Renal cortical epithelial cell (primary cell): Measurements from ENCODE around the gene DOCK9. TPM values are rescaled to one million over a fixed set of nuclear protein-coding genes. Genes with fewer than 3 reads are reported as not detected.

Experiments used
- DNase-seq: peaks from one replicate; pipeline ENCODE4 v3.0.0-alpha.2; 2011; ENCODE audit warnings: low read depth
- total RNA-seq: library from RNA; depleted of rRNA; stranded (reverse); fragments of >200 nt; gene quantifications from 2 replicates; pipeline ENCODE4 v1.2.3, GENCODE V29; 2014

The DOCK9 gene
- total RNA-seq, 1 donor from 2014 or later: 92.7 TPM

DNA sequence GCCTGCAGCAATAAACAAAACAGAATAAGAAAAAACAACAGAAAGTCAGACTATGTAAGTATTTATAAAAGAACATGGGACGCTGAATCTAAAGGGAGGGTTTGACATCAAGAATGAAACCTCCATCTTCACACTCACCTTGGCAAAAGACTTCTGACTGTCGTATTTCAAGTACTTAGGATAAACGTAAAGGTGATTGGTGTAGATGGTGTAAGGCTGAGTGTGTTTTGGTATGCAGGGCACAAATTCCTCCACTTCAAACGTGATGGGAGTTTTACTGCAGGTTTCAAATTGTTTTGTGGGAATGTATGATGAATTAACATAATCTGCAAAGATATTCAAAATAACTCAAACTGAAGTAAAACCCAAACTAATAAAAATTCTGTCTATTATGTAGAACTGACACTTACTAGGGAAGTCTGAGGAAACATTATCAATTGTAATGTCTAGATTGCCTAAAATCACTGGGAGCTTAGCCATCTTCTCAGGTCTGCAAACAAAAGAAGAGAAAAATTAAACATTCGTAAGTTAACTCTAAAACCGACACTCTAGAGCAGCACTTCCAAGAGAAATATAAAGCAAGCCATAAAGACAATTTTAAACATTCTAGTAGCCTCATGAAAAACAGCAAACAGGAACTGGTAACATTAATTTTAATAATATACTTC, 89.5 kb downstream of the DOCK9 start:
- no peak for DNase-seq

DNA sequence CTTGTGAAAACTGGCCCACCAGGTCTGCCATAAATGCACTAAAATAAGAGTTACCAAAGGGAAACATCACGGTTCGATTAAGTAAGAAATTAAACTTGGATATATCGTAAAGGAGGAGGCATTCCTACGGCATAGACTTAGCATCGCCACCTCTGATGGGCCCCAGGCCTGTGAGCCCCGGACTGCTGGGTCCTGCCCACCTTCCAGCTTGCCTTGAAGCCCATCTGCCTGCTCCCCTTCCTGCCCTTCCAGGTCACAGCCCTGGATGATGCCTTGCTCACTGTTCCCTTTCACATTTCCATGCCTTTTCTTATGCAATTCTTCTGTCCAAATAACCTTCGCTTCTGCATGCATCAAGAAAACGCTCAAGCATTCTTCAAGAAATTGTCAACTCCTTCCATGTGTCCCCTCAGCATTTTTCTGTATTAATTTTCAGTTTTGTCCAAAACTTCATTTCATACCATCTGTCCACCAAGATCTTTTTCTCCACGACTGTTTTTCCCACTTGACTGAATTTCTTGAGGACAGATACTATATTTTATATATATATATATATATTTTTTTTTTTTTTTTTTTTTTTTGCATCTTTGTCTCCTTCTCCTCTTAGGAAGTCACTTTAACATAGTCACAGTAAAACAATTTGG, 91.2 kb downstream of the DOCK9 start:
- DNase-seq: no peak

DNA sequence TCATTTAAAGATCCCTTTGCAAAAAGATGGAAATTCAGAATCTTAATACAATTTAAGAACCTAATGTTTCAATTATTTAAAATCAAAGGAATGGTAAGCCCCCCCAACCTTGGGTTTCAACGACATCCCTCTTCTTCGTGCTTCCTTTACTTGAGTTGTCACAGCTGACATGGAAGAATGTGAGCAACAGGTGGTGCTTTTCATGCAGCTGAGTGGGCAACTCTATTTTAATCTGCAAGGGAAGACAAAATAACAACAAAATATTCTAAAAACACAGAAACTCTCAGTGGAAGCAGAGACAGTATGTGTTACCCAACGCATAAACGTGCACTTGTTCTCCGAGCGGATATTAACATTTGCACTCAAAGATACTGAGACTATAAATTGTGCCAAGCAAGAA, 92.3 kb downstream of the DOCK9 start:
- no peak for DNase-seq

DNA sequence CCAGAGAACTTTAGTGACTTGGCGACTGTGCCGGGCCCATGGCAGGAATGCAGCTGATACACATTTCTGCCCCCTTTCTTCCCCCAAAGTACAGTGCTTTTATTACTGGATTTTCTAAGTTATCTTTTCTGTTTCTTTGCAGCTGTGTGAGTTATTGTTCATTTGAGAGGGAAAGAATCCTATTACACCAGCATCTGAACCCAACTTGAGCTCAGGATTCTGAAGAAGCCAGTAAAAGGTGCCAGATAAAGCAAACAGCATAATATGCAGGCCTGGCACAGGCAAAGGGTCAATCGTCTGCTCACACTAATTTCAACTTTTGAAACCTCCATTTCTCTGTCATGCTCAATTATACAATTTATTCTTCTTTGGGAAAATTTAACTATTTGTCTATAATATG, 93.9 kb downstream of the DOCK9 start:
- DNase-seq: no peak

DNA sequence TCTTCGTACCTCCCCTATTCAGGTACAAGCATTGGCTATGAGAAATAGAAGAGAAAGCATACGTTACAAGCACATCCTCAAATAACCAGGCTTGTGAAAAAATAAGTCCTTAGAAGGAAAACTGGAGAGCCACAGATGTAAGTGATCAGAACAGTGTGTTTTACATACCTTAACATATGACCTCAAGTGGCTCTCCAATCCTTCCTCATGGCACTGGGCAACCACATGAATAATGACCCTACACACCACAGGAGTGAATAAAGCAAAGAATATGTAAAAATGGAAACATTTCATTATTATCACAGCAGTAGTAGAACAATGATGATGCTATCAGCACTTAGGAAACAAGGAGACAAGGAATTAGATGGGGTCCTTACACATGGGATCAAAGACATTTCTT, 96.5 kb downstream of the DOCK9 start:
- no peak for DNase-seq

DNA sequence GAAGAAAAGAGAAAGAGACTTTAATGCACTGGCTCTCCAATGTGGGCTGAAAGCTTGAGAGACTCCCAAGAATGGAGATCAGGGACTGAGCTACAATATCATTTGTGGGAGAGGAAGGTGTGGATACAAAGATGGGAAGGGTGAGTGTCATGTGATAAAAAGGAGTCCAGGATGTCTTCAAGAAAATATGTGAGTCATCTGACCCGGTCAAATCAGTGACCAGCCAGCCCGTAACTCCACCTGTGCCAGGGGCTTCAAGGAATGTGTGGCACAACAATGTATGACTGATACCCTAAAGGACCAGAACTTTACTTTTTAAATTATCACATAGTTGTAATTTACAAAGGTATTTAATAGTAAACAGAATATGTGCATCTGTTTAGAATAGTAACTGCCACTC, 97.2 kb downstream of the DOCK9 start:
- peak; percentile 23 for DNase-seq

DNA sequence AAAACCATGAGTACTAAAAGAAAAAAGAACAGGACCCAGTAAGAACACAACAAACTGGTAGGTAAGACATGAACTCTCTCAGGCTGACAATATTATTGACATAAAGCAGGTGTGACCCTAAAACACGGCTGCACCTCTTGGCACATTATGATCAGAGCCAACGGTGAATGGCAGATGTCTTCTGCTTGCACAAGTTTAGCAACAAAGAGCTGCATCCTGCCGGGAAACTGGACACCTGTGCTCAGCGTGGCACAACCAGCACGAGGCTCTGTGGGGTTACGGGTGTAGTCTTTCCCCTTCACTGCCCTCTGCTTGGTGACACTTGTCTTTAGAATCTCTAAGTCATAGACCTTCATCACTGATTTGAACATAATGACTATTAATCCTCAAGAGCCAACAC, 97.9 kb downstream of the DOCK9 start:
- no peak for DNase-seq

DNA sequence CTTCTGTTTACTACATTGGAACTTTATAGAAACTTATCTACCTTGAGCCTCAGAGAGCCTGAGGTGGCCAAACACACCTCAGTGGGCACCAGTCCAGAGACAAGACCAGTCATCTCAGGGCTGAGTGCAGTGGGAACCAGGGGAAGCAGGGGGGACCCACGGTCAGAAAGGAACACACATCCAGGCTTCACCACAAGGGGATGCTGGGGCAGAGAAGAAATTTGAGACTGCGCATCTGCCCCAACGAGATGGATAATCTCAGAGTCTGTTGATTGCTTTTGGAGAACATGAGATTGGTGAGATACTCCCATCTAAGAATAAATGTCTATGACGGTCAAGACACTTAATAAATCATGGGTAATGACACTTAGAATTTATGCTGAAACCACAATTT, 98.7 kb downstream of the DOCK9 start:
- no peak for DNase-seq

DNA sequence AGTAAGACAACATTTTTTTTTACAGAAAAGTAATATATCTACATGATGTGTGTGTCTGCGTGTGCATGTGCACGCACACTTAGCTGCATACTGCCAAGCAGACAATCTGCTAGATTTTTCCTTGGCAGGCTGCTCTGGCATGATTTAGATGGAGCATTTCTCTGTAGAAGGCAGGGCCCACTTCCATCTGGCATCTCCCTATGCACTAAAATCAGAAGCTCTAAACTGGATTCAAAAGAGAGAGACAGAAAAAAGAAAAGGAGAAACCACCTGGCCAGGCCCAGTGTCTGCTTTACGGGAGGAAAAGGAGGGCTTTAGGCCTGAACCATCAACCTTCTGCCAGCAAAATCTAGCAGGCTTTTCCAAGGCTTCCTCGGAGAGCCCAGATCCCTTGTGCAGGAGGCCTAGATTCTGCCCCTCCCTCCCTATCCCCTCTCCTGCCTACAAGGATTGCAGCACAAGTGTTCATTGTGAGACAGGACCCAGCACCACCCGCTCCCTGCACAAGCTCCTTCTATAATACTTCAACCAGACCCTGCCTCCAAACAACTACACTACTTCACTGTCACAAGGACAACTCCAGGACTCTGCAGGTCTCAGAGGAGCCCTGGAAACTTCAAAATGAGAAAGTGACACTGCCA, 99.3 kb downstream of the DOCK9 start:
- DNase-seq: no peak

DNA sequence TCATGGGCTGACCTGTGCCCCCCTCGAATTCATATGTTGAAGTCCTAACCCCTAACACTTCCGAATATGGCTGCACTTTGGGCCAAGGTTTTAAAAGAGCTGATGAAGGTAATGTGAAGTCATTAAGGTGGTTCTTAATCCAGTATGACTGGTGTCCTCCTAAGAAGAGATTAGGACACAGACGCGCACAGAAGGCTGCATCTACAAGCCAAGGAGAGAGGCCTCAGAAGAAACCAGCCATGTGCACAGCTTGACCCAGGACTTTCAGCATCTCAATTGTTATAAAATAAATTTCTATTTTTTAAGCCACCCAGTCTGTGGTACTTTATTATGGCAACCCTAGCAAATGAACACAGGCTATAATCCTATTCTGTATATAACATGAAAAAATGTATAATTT, 99.9 kb downstream of the DOCK9 start:
- no peak for DNase-seq

DNA sequence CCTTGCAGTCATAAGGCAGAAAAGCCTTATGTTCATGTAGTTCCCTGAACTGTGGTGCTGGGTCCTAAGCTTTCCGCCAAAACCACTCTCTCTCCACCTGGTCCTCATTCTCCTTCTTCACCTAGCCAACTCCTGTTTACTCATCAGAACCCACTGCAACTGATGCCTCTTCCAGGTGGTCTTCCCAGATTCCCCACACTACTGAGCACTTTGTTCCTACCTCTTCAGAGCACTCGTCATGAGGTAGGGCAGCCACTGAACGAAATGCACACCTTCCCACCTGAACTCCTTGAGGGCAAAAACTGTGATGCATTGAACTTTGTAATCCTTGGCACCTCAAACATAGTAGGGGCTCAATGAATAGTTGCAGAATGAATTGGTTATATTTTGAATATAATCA, 100.4 kb downstream of the DOCK9 start:
- DNase-seq: no peak

DNA sequence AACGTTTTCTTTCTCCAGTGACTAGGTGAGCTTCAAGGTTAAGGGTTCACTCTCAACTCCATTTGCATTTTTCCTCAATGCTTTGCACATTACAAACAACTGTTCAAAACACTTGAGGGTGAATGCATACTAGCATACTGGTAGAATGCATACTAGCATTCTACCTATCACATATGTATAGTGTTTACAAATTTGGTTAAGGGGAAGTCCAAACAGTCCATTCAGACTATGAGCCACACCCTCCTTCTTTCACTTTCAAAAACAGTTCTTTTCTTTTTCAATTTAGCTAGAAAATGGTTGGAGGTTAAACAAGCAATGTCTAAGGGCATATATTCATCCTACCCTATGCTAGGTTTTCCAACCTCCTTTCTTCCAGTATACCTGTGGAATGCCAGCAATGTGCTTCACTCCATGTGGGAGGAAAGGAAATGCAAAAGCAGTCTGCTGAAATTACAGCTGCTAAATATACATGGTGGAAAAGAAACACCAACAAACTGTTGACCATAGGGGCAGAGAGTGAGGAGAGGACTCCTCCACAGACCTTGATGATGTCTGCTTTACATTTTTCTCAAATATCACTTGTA, 102.6 kb downstream of the DOCK9 start:
- DNase-seq: peak; percentile 22

DNA sequence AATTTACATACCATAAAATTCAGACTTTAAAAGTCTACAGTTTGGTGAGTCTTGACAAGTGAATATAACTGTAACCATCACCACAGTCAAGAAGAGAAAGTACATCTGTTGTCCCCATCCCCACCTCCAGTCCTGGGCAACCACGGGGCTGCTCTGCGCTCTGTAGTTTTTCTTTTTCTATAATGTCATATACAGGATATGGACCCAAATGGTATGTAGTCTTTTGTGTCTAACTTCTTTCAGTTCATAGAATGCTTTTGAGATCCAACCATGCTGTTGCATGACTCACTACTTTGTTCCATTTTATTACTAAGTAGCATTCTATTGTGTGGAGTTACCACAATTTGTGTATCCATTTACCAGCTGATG, 103.9 kb downstream of the DOCK9 start:
- DNase-seq: peak; percentile 26

DNA sequence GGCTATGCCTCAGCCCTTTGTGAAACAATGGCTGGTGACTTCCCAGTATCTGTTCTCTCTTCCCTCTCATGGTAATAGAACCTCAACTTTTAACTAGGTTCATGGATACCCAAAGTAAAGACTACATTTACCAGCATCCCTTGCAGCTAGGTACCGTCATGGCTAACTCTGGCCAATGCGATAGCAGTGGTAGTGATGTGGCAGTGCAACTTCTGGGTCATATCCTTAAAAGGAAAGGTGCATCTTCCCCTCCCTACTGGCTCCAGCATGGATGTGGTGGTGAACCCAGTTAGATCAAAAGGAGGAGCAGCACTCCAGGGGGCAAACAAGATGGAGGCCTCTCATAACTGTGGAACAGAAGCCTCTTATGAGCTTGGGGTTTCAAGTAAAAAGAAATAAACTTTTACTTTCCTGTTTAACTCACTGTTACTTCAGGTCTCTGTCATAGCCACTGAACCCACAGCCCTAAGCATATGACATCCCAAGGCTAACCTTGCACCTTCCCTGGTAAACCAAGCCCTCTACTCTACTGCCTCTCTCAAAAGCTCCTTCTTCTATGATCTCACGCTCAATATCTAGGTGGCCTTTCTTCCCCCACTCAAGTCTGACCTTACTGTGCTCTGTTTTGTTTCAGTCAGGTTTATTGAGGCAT, 104.4 kb downstream of the DOCK9 start:
- DNase-seq: no peak

DNA sequence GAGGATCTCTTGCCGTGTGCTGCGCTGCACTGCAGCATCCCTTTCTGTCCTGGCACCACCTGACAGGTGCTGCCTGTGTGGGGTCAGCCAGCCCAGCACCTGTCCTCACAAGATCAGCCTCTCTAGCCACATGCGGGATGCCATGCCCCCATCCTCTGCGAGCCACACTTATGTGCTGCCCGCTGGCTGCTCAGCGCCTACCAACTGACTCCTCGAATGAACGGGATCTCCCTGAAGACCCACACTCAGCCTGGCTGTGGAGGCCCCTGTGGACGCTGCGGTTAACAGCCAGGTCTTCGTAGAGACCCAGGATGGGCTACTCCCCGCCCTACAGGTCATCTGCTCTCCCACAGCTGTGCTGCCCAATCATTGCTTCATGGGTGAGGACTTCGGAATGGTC, 106.1 kb downstream of the DOCK9 start:
- no peak for DNase-seq

DNA sequence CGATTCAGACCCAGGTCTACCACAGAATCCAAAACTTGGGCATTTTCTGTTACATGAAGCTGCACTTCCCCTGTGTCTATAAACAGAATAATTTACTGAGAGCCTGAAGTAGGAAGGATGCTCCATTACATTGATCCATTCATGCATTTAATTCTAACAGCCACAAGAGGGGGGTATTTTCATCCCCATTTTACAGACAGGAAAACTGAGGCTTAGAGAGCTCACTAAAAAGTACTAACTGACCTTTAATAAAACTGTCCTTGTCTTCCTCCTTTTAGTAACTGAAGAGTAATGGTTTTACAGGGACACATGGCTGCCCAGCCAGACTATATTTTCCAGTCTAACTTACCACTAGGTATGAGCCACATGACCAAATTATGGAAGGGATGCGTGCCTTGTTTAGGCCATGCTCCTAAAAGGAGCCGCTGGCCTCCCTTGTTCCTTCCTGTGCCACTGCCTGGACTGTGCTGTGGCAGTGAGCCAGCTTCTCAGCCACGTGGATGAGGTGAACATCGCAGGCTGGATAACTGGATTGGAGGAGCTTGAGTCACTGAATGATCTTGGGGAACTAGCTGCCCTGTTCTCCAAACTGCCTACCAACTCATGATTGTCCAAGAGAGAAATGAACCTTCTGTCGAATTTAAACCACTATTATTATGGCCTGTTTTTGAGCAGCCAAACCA, 108.3 kb downstream of the DOCK9 start:
- peak; percentile 33 for DNase-seq

DNA sequence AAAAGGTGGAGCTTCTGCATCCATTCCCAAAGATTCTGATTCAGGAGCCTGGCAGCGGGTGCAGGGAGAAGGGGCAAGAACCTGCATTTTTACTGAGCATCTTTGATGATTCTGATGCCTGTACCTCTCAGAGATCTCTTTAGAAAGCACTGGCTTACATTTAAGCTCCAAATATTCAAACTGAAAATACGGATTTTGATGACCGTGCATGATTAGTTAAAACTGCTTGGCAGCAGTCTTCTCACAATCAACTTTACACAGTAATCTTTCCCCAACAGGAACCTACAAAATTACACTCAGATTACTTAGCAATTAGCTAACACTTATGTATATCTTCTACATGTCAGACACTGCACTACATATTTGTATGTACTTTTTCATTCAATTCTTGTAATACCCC, 108.9 kb downstream of the DOCK9 start:
- no peak for DNase-seq

DNA sequence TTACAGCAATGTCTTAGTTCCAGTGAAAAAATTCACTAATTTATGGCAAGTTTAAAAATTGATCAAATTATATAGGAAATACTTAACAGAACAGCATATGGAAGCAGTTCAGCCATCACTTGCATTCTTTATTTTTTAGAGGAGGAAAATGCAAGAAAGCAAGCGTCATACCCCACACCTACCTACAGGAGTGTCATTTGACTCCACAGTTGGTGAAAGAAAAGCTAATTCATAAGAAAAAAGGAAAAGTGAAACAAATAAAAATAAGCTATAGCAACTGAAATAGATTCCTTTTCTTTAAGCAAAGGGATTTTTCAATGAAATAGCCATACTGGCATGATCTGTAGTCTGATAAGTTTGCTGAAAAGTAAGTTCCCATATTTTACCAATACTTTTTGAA, 111.0 kb downstream of the DOCK9 start:
- no peak for DNase-seq

DNA sequence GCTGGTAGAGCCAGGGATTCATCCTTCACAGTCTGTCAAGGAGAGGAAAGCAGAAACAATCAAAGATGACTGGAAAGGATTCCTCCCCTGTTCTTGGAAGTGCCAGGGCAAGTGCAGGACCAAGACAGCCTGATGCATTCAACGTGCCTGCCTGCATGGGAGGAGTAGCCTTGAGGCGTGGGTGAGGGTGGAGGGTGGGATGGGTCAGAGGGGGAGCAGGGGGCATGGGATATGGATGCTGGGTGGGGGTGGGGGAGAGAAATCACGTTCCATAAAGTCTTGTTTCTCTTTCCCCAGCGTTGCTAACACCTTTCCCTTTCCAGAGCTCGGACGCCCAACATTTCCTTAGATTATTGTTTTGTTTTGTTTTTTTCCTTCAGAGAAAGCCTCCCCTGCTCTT, 117.4 kb downstream of the DOCK9 start:
- no peak for DNase-seq

DNA sequence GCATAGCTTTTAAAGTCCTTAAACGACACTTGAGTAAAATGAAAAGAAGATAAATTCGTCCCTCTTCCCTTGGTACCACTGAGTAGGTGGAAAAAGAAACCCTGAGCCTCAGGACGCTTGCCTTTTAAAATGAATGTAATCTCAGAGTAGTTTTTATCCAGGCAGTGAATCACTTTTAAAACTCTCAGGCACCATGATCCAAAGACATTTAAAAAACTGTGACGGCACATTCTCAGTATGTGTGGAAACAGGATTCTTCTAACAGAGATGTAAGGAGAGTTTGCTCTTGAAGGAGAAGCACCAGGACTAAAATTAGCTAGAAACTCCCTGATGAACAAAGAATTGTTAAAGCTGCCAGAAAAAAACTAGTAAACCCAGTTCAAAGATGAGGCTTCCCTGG, 119.7 kb downstream of the DOCK9 start:
- no peak for DNase-seq

DNA sequence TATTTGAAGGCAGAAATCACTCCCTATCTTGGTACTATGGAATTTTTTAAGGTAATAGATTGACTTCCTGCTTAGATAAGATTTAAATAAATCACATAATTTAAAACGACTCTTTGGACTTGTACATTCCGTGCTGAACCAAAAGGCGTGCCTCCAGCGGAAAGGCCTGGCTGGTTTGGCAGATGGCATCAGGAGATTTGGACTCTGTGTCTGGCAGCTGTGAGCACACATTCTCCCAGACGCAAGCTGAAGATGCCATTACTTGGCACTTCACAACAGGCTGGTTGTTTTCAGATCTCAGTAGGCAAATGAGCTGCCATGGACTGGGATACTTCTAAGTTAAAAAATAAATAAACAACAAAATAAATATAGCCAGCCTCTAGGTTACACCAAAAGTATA, 120.9 kb downstream of the DOCK9 start:
- no peak for DNase-seq

DNA sequence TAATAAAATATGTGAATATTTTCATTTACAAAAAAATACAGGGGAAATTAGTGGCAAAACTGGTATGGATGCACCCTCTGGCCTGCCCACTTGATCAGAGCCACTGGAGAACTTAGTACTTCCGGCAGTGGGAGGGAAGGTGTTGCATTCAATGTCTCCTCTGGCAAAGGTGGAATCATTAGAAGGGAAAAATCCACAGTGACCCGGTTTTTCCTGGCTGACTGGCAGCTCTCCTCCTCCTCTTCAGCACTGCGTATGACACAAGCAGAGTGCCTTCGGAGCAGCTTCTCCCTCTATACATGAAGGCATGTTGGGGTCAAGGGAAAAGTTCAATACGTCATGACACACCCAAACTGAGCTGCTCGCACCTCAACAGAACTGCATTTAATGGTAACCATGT, 123.4 kb downstream of the DOCK9 start:
- no peak for DNase-seq
